CD4-positive, alpha-beta T cell (primary cell): Measurements from ENCODE around the gene F10. TPM values are rescaled to one million over a fixed set of nuclear protein-coding genes. Genes with fewer than 3 reads are reported as not detected.
A peak's percentile ranks its signal among the peaks of the same experiment; 100 is the strongest.

Experiments
- ATAC-seq: fragments of 200-7000 bp; cut with Tn5 transposase; one replicate; pipeline ENCODE4 v1.10.0; 2022; ENCODE audit warnings: mild to moderate bottlenecking; ENCODE audit not compliant: poor library complexity
- CTCF ChIA-PET: fragments of 350-600 bp; sonication (Branson Sonifier 250); formaldehyde crosslinking; loops from one replicate; lab custom pipeline; 2021; ENCODE audit warnings: antibody characterized with exemption, inconsistent platforms; lab: Charles Lee
- POLR2A ChIA-PET: fragments of 350-600 bp; sonication (Branson Sonifier 250); formaldehyde crosslinking; loops from one replicate; lab custom pipeline; 2021; ENCODE audit warnings: antibody characterized with exemption, inconsistent platforms; lab: Charles Lee
- DNase-seq, 14 experiments: peaks; one replicate each; pipeline ENCODE4 v3.0.0-alpha.2; 2013 to 2020; ENCODE audit warnings: mixed read lengths in 2 of 14
- H3K27ac ChIP-seq, 2 donors: one replicate each; pipeline versions ENCODE4 v1.5.1 to v1.7.0; 2013; ENCODE audit warnings: low read length in 2 of 2, low read depth in 1 of 2, mild to moderate bottlenecking in 1 of 2
- H3K27me3 ChIP-seq, 2 experiments: 1 replicate in 1 of 2; 2 replicates in 1 of 2; pipeline versions ENCODE4 v1.6.1 to v1.7.0; 2013; ENCODE audit warnings: low read length in 2 of 2, control low read depth in 1 of 2, mild to moderate bottlenecking in 1 of 2, moderate library complexity in 1 of 2; ENCODE audit not compliant: insufficient read depth in 2 of 2, control insufficient read depth in 1 of 2
- H3K36me3 ChIP-seq: one replicate; pipeline ENCODE4 v1.6.1; 2013; ENCODE audit warnings: low read length, control low read depth; ENCODE audit not compliant: insufficient read depth
- H3K4me1 ChIP-seq: one replicate; pipeline ENCODE4 v1.6.1; 2013; ENCODE audit warnings: low read length, control low read depth; ENCODE audit not compliant: insufficient read depth
- H3K4me3 ChIP-seq: one replicate; pipeline ENCODE4 v1.5.1; 2013; ENCODE audit warnings: mild to moderate bottlenecking, low read length, moderate library complexity
- H3K9me3 ChIP-seq, 2 experiments: 1 replicate in 1 of 2; 2 replicates in 1 of 2; pipeline versions ENCODE4 v1.6.1 to v1.7.0; 2013; ENCODE audit warnings: low read length in 2 of 2, mild to moderate bottlenecking in 2 of 2, control low read depth in 1 of 2, moderate library complexity in 1 of 2; ENCODE audit not compliant: control insufficient read depth in 1 of 2, insufficient read depth in 1 of 2
- H3K27ac Mint-ChIP-seq: one replicate; pipeline ENCODE4 v1.8.0; 2020; ENCODE audit warnings: mixed read lengths
- H3K27me3 Mint-ChIP-seq: one replicate; pipeline ENCODE4 v1.8.0; 2021; ENCODE audit warnings: mixed read lengths
- H3K36me3 Mint-ChIP-seq: one replicate; pipeline ENCODE4 v1.8.0; 2021; ENCODE audit warnings: low read depth, mixed read lengths
- H3K4me1 Mint-ChIP-seq: one replicate; pipeline ENCODE4 v1.8.0; 2021; ENCODE audit warnings: low read depth, mixed read lengths
- H3K4me3 Mint-ChIP-seq: one replicate; pipeline ENCODE4 v1.8.0; 2020; ENCODE audit warnings: mild to moderate bottlenecking, mixed read lengths
- H3K9me3 Mint-ChIP-seq: one replicate; pipeline ENCODE4 v1.8.0; 2020; ENCODE audit warnings: mixed read lengths
- intact Hi-C, 2 experiments: fragments of 100-400 bp; cut with DNase I in 1 of 2; cut with micrococcal nuclease in 1 of 2; formaldehyde crosslinking; loops; one replicate each; pipeline versions ENCODE4 v1.15.1 to v1.9.0; 2023 to 2025; cut with DNase I, micrococcal nuclease
- total RNA-seq, 174 experiments: library from RNA in 2 of 174; stranded (reverse) in 2 of 174; gene quantifications; one replicate each; pipeline ENCODE4 v1.2.3 and lab custom pipeline; 2021 to 2026
- TF ChIP-seq, protein P1 (sequence below): fragments of 200-600 bp; IDR thresholded peaks from one replicate; pipeline ENCODE4 v1.8.0; 2022; ENCODE audit warnings: antibody characterized with exemption, mild to moderate bottlenecking

F10 gene
- total RNA-seq, 2 experiments from 2014 or later, result not detected

DNA sequence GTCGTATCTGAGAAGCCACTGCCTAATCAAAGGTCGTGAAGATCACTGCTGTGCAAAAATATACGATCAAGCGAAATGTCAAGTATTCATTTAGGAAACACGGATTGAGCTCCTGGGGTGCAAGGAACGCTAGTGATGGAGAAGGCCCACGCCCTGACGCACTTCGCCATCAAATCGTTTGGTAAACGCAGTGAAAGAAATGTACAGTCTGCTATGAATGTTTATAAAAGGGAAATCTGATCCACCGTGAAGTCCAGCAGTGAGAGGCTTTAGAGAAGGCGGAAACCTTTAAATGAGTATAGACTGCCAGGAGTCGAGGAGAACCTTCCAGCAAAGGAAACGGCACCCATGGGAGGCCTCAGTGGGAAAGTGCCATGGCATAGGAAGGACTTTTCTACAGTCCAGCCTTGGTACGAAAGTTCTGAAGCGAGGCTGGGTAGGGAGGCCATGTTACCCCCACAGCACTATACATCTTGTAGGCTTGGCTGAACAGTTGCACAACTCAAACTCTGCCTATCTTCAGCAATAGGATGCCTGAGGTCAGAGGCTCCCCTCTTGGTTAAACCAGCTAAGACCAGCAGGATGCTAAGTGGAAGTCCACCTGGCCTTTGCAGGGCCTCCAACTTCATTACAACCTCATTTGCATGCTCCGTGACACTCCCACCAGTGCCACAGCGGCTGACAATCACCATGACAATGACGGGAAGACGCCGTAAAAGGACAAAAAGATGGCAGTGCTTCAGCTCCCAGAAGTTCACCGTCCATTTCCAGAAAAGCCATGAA, 65.5 kb downstream of the F10 start:
- no peaks in the 10 kb centered on the region for H3K9me3 Mint-ChIP-seq
- no peaks in the 10 kb centered on the region for H3K27me3 Mint-ChIP-seq
- POLR2A ChIA-PET, result interaction anchor here (3.3 kb wide), 1 partner anchor 21 kb away, joined by 25 read pairs; the partner anchor contains the start of genes CUL4A and PCID2
- CTCF ChIA-PET, result no interaction called here
- peaks cover 64% of the 10 kb centered on the region for H3K36me3 ChIP-seq
- DNase-seq (no peak), ATAC-seq (no peak)
- peaks cover 31% of the 10 kb centered on the region for H3K4me1 ChIP-seq
- H3K4me3 Mint-ChIP-seq, result no peak overlapping the region
- TF ChIP-seq, protein P1, sequence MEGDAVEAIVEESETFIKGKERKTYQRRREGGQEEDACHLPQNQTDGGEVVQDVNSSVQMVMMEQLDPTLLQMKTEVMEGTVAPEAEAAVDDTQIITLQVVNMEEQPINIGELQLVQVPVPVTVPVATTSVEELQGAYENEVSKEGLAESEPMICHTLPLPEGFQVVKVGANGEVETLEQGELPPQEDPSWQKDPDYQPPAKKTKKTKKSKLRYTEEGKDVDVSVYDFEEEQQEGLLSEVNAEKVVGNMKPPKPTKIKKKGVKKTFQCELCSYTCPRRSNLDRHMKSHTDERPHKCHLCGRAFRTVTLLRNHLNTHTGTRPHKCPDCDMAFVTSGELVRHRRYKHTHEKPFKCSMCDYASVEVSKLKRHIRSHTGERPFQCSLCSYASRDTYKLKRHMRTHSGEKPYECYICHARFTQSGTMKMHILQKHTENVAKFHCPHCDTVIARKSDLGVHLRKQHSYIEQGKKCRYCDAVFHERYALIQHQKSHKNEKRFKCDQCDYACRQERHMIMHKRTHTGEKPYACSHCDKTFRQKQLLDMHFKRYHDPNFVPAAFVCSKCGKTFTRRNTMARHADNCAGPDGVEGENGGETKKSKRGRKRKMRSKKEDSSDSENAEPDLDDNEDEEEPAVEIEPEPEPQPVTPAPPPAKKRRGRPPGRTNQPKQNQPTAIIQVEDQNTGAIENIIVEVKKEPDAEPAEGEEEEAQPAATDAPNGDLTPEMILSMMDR, result no peak
- H3K4me1 Mint-ChIP-seq, result peaks cover 42% of the 10 kb centered on the region
- no peaks in the 10 kb centered on the region for H3K9me3 ChIP-seq
- H3K36me3 Mint-ChIP-seq, result peaks cover 83% of the 10 kb centered on the region
- H3K27ac Mint-ChIP-seq, result peak overlapping the region; percentile 85
- H3K27me3 ChIP-seq, result no peaks in the 10 kb centered on the region
- H3K4me3 ChIP-seq, result no peak overlapping the region
- intact Hi-C loops, result no loop called here
- H3K27ac ChIP-seq, result no peak overlapping the region

DNA sequence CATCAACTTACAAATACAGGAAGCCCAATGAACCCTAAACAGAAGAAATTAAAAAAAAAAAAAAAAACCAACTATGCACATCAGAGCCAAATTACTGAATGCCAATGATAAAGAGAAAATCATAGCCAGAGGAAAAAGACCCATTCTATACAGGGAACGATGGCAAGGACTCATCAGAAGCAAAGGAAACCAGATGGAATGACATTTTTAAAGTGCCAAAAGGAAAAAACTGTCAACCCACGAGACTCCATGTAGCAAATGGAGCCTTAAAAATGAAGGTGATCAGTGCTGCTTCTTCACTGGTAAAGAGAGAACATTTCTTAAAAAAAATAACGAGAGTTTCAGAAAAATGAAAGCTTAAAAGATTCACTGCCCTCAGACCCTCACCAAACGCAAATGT, 67.6 kb downstream of the F10 start:
- ATAC-seq, result no peak
- H3K36me3 Mint-ChIP-seq, result peaks cover 86% of the 10 kb centered on the region
- POLR2A ChIA-PET, result interaction anchor here (0.9 to 1.5 kb wide), 2 partner anchors 14 to 19 kb away, joined by 3 to 6 read pairs; partner anchors contain the start of genes CUL4A and PCID2

DNA sequence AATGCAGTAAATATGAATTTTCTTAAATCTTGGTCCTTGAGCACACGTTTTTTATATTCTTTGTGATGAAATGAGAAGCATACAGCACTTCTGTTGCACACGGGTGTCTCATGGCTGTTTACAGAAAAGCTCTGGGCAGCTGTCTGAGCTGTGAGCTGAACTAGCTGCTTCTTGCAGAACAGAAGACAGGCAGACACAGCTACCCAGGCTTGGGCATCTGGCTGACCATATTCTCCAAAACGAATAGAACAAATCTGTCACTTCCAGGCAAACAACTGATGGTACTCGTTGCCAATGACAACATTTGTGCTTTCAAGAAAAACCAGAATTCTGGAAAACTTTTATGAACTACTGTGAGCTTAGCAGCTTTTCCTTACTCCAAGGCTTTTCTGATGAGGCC, 69.7 kb downstream of the F10 start:
- POLR2A ChIA-PET, result no interaction called here
- no peaks in the 10 kb centered on the region for H3K27me3 Mint-ChIP-seq
- H3K4me1 Mint-ChIP-seq, result peaks cover 7% of the 10 kb centered on the region
- CTCF ChIA-PET, result no interaction called here
- intact Hi-C loops, result no loop called here
- H3K4me3 ChIP-seq, result no peak overlapping the region
- H3K4me1 ChIP-seq, result peaks cover under 1% of the 10 kb centered on the region
- no peak for DNase-seq
- no peak overlapping the region for H3K27ac Mint-ChIP-seq
- no peak overlapping the region for H3K4me3 Mint-ChIP-seq
- no peak overlapping the region for H3K27ac ChIP-seq
- peaks cover 82% of the 10 kb centered on the region for H3K36me3 ChIP-seq
- ATAC-seq, result no peak
- no peaks in the 10 kb centered on the region for H3K9me3 Mint-ChIP-seq
- peaks cover 94% of the 10 kb centered on the region for H3K36me3 Mint-ChIP-seq
- H3K9me3 ChIP-seq, result no peaks in the 10 kb centered on the region
- TF ChIP-seq, protein P1, result no peak
- H3K27me3 ChIP-seq, result no peaks in the 10 kb centered on the region

More for the DNA sequence above, 67.6 kb downstream of the F10 start:
- Histone ChIP-seq H3K27me3 (no peaks in the 10 kb centered on the region), H3K4me3 (no peak overlapping the region), H3K9me3 (no peaks in the 10 kb centered on the region), H3K36me3 (peaks cover 69% of the 10 kb centered on the region), H3K27ac (no peak overlapping the region), H3K4me1 (peaks cover 17% of the 10 kb centered on the region)
- Mint-ChIP-seq H3K27ac (no peak overlapping the region), H3K4me3 (no peak overlapping the region), H3K27me3 (no peaks in the 10 kb centered on the region), H3K9me3 (no peaks in the 10 kb centered on the region), H3K4me1 (peaks cover 26% of the 10 kb centered on the region)
- DNase-seq, result no peak
- CTCF ChIA-PET, result no interaction called here
- intact Hi-C loops, result no loop called here
- TF ChIP-seq, protein P1, result no peak
